Glutamatergic neuron (in vitro differentiated cells): ENCODE measurements around the gene MYRIP. TPM values are rescaled to one million over a fixed set of nuclear protein-coding genes. Genes with fewer than 3 reads are reported as not detected.

Experiments
- DNase-seq: peaks from one replicate; pipeline ENCODE4 v3.0.0; 2022
- H3K27ac Mint-ChIP-seq: one replicate; pipeline ENCODE4 v1.8.0; 2020; ENCODE audit warnings: mild to moderate bottlenecking, mixed read lengths, inconsistent platforms; ENCODE audit not compliant: unreplicated experiment
- H3K27me3 Mint-ChIP-seq: one replicate; pipeline ENCODE4 v1.8.0; 2020; ENCODE audit warnings: mild to moderate bottlenecking, moderate library complexity, mixed read lengths, inconsistent platforms; ENCODE audit not compliant: unreplicated experiment
- H3K36me3 Mint-ChIP-seq: one replicate; pipeline ENCODE4 v1.8.0; 2020; ENCODE audit warnings: mild to moderate bottlenecking, mixed read lengths, inconsistent platforms; ENCODE audit not compliant: unreplicated experiment
- H3K4me1 Mint-ChIP-seq: one replicate; pipeline ENCODE4 v1.8.0; 2020; ENCODE audit warnings: mild to moderate bottlenecking, low read depth, mixed read lengths, inconsistent platforms; ENCODE audit not compliant: unreplicated experiment
- H3K4me3 Mint-ChIP-seq: one replicate; pipeline ENCODE4 v1.8.0; 2020; ENCODE audit warnings: mild to moderate bottlenecking, mixed read lengths, inconsistent platforms; ENCODE audit not compliant: unreplicated experiment
- H3K9me3 Mint-ChIP-seq: one replicate; pipeline ENCODE4 v1.8.0; 2020; ENCODE audit warnings: mild to moderate bottlenecking, moderate library complexity, mixed read lengths, inconsistent platforms; ENCODE audit not compliant: unreplicated experiment
- CTCF ChIP-seq: fragments of 200-600 bp; sonication (generic); IDR thresholded peaks from one replicate; pipeline ENCODE4 v1.5.0; 2021; ENCODE audit not compliant: partially characterized antibody, unreplicated experiment
- total RNA-seq: library from RNA; stranded (reverse); fragmentation: NEBNext Ultra II Directional; extraction: Animal tissue kit (Norgen Biotek cat#: 25700); gene quantifications from one replicate; pipeline ENCODE4 v1.2.1, GENCODE V29; 2021; ENCODE audit not compliant: unreplicated experiment

MYRIP gene
- total RNA-seq, 1 donor from 2014 or later = 1.8 TPM

GRCh38 chr3:39806820-39807219 lies 2.6 kb upstream of the MYRIP start:
- Mint-ChIP-seq H3K36me3 (no peaks in the 10 kb centered on the region), H3K9me3 (peaks cover 7% of the 10 kb centered on the region), H3K27me3 (peaks cover 16% of the 10 kb centered on the region), H3K4me1 (peaks cover 17% of the 10 kb centered on the region), H3K4me3 (no peak overlapping the region), H3K27ac (no peak overlapping the region)
- no peak for DNase-seq
- TF ChIP-seq CTCF = no peak

GRCh38 chr3:39808467-39809180 lies 785 bp upstream of the MYRIP start:
- no peaks in the 10 kb centered on the region for H3K36me3 Mint-ChIP-seq
- H3K4me1 Mint-ChIP-seq = peaks cover 17% of the 10 kb centered on the region
- peak overlapping the region; percentile 91 for H3K4me3 Mint-ChIP-seq
- no peak overlapping the region for H3K27ac Mint-ChIP-seq
- TF ChIP-seq CTCF = no peak
- H3K9me3 Mint-ChIP-seq = peaks cover 7% of the 10 kb centered on the region
- DNase-seq = peak; percentile 41
- peaks cover 16% of the 10 kb centered on the region for H3K27me3 Mint-ChIP-seq

GRCh38 chr3:39809995-39810595 lies 686 bp downstream of the MYRIP start:
- Mint-ChIP-seq H3K4me3 (peak overlapping the region; percentile 95), H3K9me3 (peaks cover 7% of the 10 kb centered on the region), H3K4me1 (peaks cover 17% of the 10 kb centered on the region), H3K27me3 (peaks cover 16% of the 10 kb centered on the region), H3K36me3 (no peaks in the 10 kb centered on the region), H3K27ac (peak overlapping the region; percentile 77)
- no peak for TF ChIP-seq CTCF
- peak; percentile 49 for DNase-seq

GRCh38 chr3:39810647-39811161 lies 1.3 kb downstream of the MYRIP start:
- H3K4me3 Mint-ChIP-seq = peak overlapping the region; percentile 95
- peaks cover 16% of the 10 kb centered on the region for H3K27me3 Mint-ChIP-seq
- no peak for DNase-seq
- H3K9me3 Mint-ChIP-seq = peaks cover 7% of the 10 kb centered on the region
- peaks cover 17% of the 10 kb centered on the region for H3K4me1 Mint-ChIP-seq
- no peaks in the 10 kb centered on the region for H3K36me3 Mint-ChIP-seq
- no peak for TF ChIP-seq CTCF
- peak overlapping the region; percentile 6 for H3K27ac Mint-ChIP-seq

- no peak overlapping the region for H3K27ac Mint-ChIP-seq
- H3K36me3 Mint-ChIP-seq = no peaks in the 10 kb centered on the region
- peak overlapping the region; percentile 20 for H3K4me3 Mint-ChIP-seq
- H3K27me3 Mint-ChIP-seq = peaks cover 16% of the 10 kb centered on the region
- no peak for TF ChIP-seq CTCF
- peaks cover 7% of the 10 kb centered on the region for H3K9me3 Mint-ChIP-seq
- DNase-seq = no peak
- peaks cover 17% of the 10 kb centered on the region for H3K4me1 Mint-ChIP-seq
Measured at GRCh38 chr3:39811561-39811960, 2.2 kb downstream of the MYRIP start.
